Karpas-422 (cell line): ENCODE measurements around the gene CMTR2. TPM values are rescaled to one million over a fixed set of nuclear protein-coding genes. Genes with fewer than 3 reads are reported as not detected.
A peak's percentile ranks its signal among the peaks of the same experiment; 100 is the strongest.

Experiments used
- DNase-seq: peaks from one replicate; pipeline ENCODE4 v3.0.0-alpha.2; 2015
- H2AFZ ChIP-seq: fragments of 200-600 bp; sonication (generic); 2 replicates; pipeline ENCODE4 v1.6.1; 2014; ENCODE audit warnings: antibody characterized with exemption, low read length, mixed read lengths
- H3K27ac ChIP-seq: fragments of 200-600 bp; sonication (generic); 2 replicates; pipeline ENCODE4 v1.5.1; 2014; ENCODE audit warnings: mild to moderate bottlenecking, low read length, moderate library complexity
- H3K27me3 ChIP-seq: fragments of 200-600 bp; sonication (generic); 2 replicates; pipeline ENCODE4 v1.6.1; 2014; ENCODE audit warnings: low read length, mixed read lengths
- H3K36me3 ChIP-seq: fragments of 200-600 bp; sonication (generic); 2 replicates; pipeline ENCODE4 v1.6.1; 2014; ENCODE audit warnings: low read length, mixed read lengths; ENCODE audit not compliant: insufficient read depth
- H3K4me1 ChIP-seq: fragments of 200-600 bp; sonication (generic); 2 replicates; pipeline ENCODE4 v1.6.1; 2014; ENCODE audit warnings: mild to moderate bottlenecking, low read length, mixed read lengths
- H3K4me2 ChIP-seq: fragments of 200-600 bp; sonication (generic); 2 replicates; pipeline ENCODE4 v1.6.1; 2014; ENCODE audit warnings: low read length, low read depth, mild to moderate bottlenecking; ENCODE audit not compliant: poor library complexity, severe bottlenecking
- H3K4me3 ChIP-seq: fragments of 200-600 bp; sonication (generic); 2 replicates; pipeline ENCODE4 v1.5.1; 2014; ENCODE audit warnings: mild to moderate bottlenecking, antibody characterized with exemption, low read length, mixed read lengths
- H3K79me2 ChIP-seq: fragments of 200-600 bp; sonication (generic); 2 replicates; pipeline ENCODE4 v1.6.1; 2014; ENCODE audit warnings: mild to moderate bottlenecking, low read length, mixed read lengths
- H3K9ac ChIP-seq: fragments of 200-600 bp; sonication (generic); 2 replicates; pipeline ENCODE4 v1.6.0; 2014; ENCODE audit warnings: low read length
- H3K9me2 ChIP-seq: fragments of 200-600 bp; sonication (generic), shearing (Covaris generic); replicated peaks from 2 replicates; pipeline ENCODE4 v1.6.0; 2014; ENCODE audit warnings: mild to moderate bottlenecking, low read length, moderate library complexity; ENCODE audit not compliant: insufficient read depth
- H3K9me3 ChIP-seq: fragments of 300-700, 200-600 bp; sonication (generic); 2 replicates; pipeline ENCODE4 v1.6.1; 2014; ENCODE audit warnings: low read length, mixed read lengths
- H4K20me1 ChIP-seq: fragments of 200-600 bp; sonication (generic); 2 replicates; pipeline ENCODE4 v1.6.1; 2014; ENCODE audit warnings: mild to moderate bottlenecking, antibody characterized with exemption, low read length, low read depth; ENCODE audit not compliant: insufficient read depth
- total RNA-seq: library from RNA; depleted of rRNA; stranded (reverse); fragments of >200 nt; shearing (Covaris generic); gene quantifications from 2 replicates; pipeline ENCODE4 v1.2.3, GENCODE V29; 2014; ENCODE audit warnings: low replicate concordance; rRNA removed

CMTR2 gene
- 14.6 and 44.5 TPM in 2 replicates for total RNA-seq

- Histone ChIP-seq H3K27me3 (no peaks in the 10 kb centered on the region), H3K9me3 (no peaks in the 10 kb centered on the region), H3K4me1 (peaks cover 16% of the 10 kb centered on the region), H3K9me2 (no peaks in the 10 kb centered on the region), H3K36me3 (peaks cover 25% of the 10 kb centered on the region), H3K27ac (peak within 1 kb of the TSS; percentile 56), H3K9ac (peak within 1 kb of the TSS; percentile 81), H3K4me2 (peak within 1 kb of the TSS; percentile 91), H2AFZ (peak within 1 kb of the TSS; percentile 87), H3K79me2 (peaks cover 11% of the 10 kb centered on the region), H3K4me3 (peak within 1 kb of the TSS; percentile 76), H4K20me1 (0 out of 2 replicates have a peak, but pooled peaks cover 2% of the 10 kb centered on the region)
- peak; percentile 97 for DNase-seq
These were observed at the start of gene CMTR2 for GRCh38 chr16:71288890-71289731. TSS of gene CMTR2 (minus strand) at chr16:71289402. CDS start at chr16:71285920, 3,482 bp downstream.

- Histone ChIP-seq H3K4me3 (no peak overlapping the region), H3K27ac (no peak overlapping the region), H3K79me2 (no peaks in the 10 kb centered on the region), H3K36me3 (no peaks in the 10 kb centered on the region), H3K9ac (no peak overlapping the region), H2AFZ (no peak overlapping the region), H4K20me1 (no peaks in the 10 kb centered on the region), H3K27me3 (no peaks in the 10 kb centered on the region), H3K4me1 (no peaks in the 10 kb centered on the region), H3K4me2 (no peak overlapping the region), H3K9me3 (no peaks in the 10 kb centered on the region), H3K9me2 (no peaks in the 10 kb centered on the region)
- no peak for DNase-seq
These were observed 49.4 kb upstream of the CMTR2 start for GRCh38 chr16:71338632-71339031.

- Histone ChIP-seq H3K36me3 (no peaks in the 10 kb centered on the region), H3K9me3 (no peaks in the 10 kb centered on the region), H3K27ac (no peak overlapping the region), H3K4me1 (no peaks in the 10 kb centered on the region), H3K27me3 (no peaks in the 10 kb centered on the region), H3K9me2 (no peaks in the 10 kb centered on the region), H3K4me2 (no peak overlapping the region), H3K9ac (no peak overlapping the region), H4K20me1 (no peaks in the 10 kb centered on the region), H3K4me3 (no peak overlapping the region), H3K79me2 (no peaks in the 10 kb centered on the region), H2AFZ (no peak overlapping the region)
- no peak for DNase-seq
These were observed 49.0 kb upstream of the CMTR2 start for GRCh38 chr16:71338193-71338592.

GRCh38 chr16:71337631-71338030 lies 48.4 kb upstream of the CMTR2 start:
- H3K9ac ChIP-seq = no peak overlapping the region
- H3K36me3 ChIP-seq = no peaks in the 10 kb centered on the region
- DNase-seq = no peak
- no peak overlapping the region for H3K4me3 ChIP-seq
- no peak overlapping the region for H3K27ac ChIP-seq
- H3K4me1 ChIP-seq = no peaks in the 10 kb centered on the region
- H4K20me1 ChIP-seq = no peaks in the 10 kb centered on the region
- no peaks in the 10 kb centered on the region for H3K79me2 ChIP-seq
- H3K9me3 ChIP-seq = no peaks in the 10 kb centered on the region
- no peak overlapping the region for H3K4me2 ChIP-seq
- H3K27me3 ChIP-seq = no peaks in the 10 kb centered on the region
- no peaks in the 10 kb centered on the region for H3K9me2 ChIP-seq
- H2AFZ ChIP-seq = no peak overlapping the region

GRCh38 chr16:71328151-71328550 lies 38.9 kb upstream of the CMTR2 start:
- Histone ChIP-seq H3K4me2 (no peak overlapping the region), H3K79me2 (no peaks in the 10 kb centered on the region), H2AFZ (no peak overlapping the region), H3K9ac (no peak overlapping the region), H3K4me1 (no peaks in the 10 kb centered on the region), H3K27me3 (no peaks in the 10 kb centered on the region), H3K9me2 (no peaks in the 10 kb centered on the region), H3K27ac (no peak overlapping the region), H3K36me3 (no peaks in the 10 kb centered on the region), H4K20me1 (no peaks in the 10 kb centered on the region), H3K4me3 (no peak overlapping the region), H3K9me3 (no peaks in the 10 kb centered on the region; the same call in 1 of the 2 replicates)
- DNase-seq = no peak

GRCh38 chr16:71327720-71328119 lies 38.5 kb upstream of the CMTR2 start:
- DNase-seq = no peak
- Histone ChIP-seq H3K9me2 (no peaks in the 10 kb centered on the region), H3K27me3 (no peaks in the 10 kb centered on the region), H2AFZ (no peak overlapping the region), H3K27ac (no peak overlapping the region), H3K9ac (no peak overlapping the region), H3K36me3 (no peaks in the 10 kb centered on the region), H3K9me3 (no peaks in the 10 kb centered on the region; the same call in 1 of the 2 replicates), H4K20me1 (no peaks in the 10 kb centered on the region), H3K4me1 (no peaks in the 10 kb centered on the region), H3K4me3 (no peak overlapping the region), H3K4me2 (no peak overlapping the region), H3K79me2 (no peaks in the 10 kb centered on the region)

- no peaks in the 10 kb centered on the region for H3K36me3 ChIP-seq
- H2AFZ ChIP-seq = no peak overlapping the region
- no peak overlapping the region for H3K4me2 ChIP-seq
- no peaks in the 10 kb centered on the region for H3K9me3 ChIP-seq
- peaks cover 17% of the 10 kb centered on the region for H3K4me1 ChIP-seq
- no peaks in the 10 kb centered on the region for H3K9me2 ChIP-seq
- DNase-seq = no peak
- H3K4me3 ChIP-seq = no peak overlapping the region
- no peak overlapping the region for H3K9ac ChIP-seq
- H3K27me3 ChIP-seq = no peaks in the 10 kb centered on the region
- H3K79me2 ChIP-seq = no peaks in the 10 kb centered on the region
- H4K20me1 ChIP-seq = no peaks in the 10 kb centered on the region
- H3K27ac ChIP-seq = no peak overlapping the region
These were observed 30.8 kb upstream of the CMTR2 start for GRCh38 chr16:71319999-71320398.

- Histone ChIP-seq H3K4me1 (peaks cover 17% of the 10 kb centered on the region), H4K20me1 (no peaks in the 10 kb centered on the region; the same call in 1 of the 2 replicates), H3K27me3 (no peaks in the 10 kb centered on the region), H3K27ac (no peak overlapping the region), H3K9ac (no peak overlapping the region), H3K9me3 (no peaks in the 10 kb centered on the region), H3K4me3 (no peak overlapping the region), H3K36me3 (no peaks in the 10 kb centered on the region), H3K79me2 (no peaks in the 10 kb centered on the region), H3K4me2 (no peak overlapping the region), H3K9me2 (no peaks in the 10 kb centered on the region), H2AFZ (no peak overlapping the region)
- no peak for DNase-seq
These were observed 26.1 kb upstream of the CMTR2 start for GRCh38 chr16:71315269-71315668.
